Testis (tissue), 3 donors: ENCODE results near the gene BCCIP. TPM values are rescaled to one million over a fixed set of nuclear protein-coding genes. Genes with fewer than 3 reads are reported as not detected.

ENCODE experiments used
- DNase-seq: peaks from one replicate; pipeline ENCODE4 v3.0.0-alpha.2; 2019
- H3K27ac ChIP-seq, 2 donors: fragments of 200-600 bp; sonication (generic); one replicate each; pipeline ENCODE4 v1.5.1; 2019
- H3K27me3 ChIP-seq: fragments of 200-600 bp; sonication (generic); one replicate; pipeline ENCODE4 v1.5.1; 2019
- H3K36me3 ChIP-seq: fragments of 200-600 bp; sonication (generic); one replicate; pipeline ENCODE4 v1.5.1; 2017; ENCODE audit warnings: low read depth; ENCODE audit errors: missing control alignments
- H3K4me1 ChIP-seq: fragments of 200-600 bp; sonication (generic); one replicate; pipeline ENCODE4 v1.5.1; 2019
- H3K4me3 ChIP-seq, 2 donors: fragments of 200-600 bp; sonication (generic); one replicate each; pipeline ENCODE4 v1.5.1; 2017 to 2019
- H3K9me3 ChIP-seq: fragments of 200-600 bp; sonication (generic); one replicate; pipeline ENCODE4 v1.5.1; 2017
- POLR2A ChIP-seq: fragments of 450-650 bp; IDR thresholded peaks from one replicate; pipeline ENCODE4 v1.6.1; 2017; ENCODE audit warnings: antibody characterized with exemption, mild to moderate bottlenecking, moderate library complexity
- WGBS, 2 donors: methylation state at CpG; one replicate each; pipeline ENCODE4 v1.1.5; 2018; 5-methylcytosine and 5-hydroxymethylcytosine counted together
- intact Hi-C: fragments of 100-400 bp; cut with DNase I; formaldehyde crosslinking; loops from one replicate; pipeline ENCODE4 v1.15.1; 2023; ENCODE audit warnings: low total_unique reads
- polyA plus RNA-seq: library from polyadenylated mRNA; stranded (reverse); fragments of 350-450 nt; fragmentation: Illumina TruSeq; extraction: RNeasy Lipid Tissue Mini Kit (QIAGEN cat#74804); gene quantifications from one replicate; pipeline ENCODE4 v1.2.3, GENCODE V29; 2014; ENCODE audit warnings: low read depth, low replicate concordance; ENCODE audit not compliant: insufficient read depth
- total RNA-seq, 2 donors: library from RNA; depleted of rRNA; stranded (reverse); fragments of >200 nt; gene quantifications; one replicate each; pipeline ENCODE4 v1.2.3, GENCODE V29; 2016
- TF ChIP-seq, protein P1 (sequence below), 3 experiments: fragments of 450-650 bp in 2 of 3; fragments of 200-600 bp in 1 of 3; sonication (generic) in 1 of 3; IDR thresholded peaks; one replicate each; pipeline ENCODE4 v1.5.1; 2016 to 2019; ENCODE audit warnings: antibody characterized with exemption in 3 of 3, mild to moderate bottlenecking in 2 of 3, moderate library complexity in 1 of 3

BCCIP gene
- total and polyA plus RNA-seq, 3 donors from 2014 or later = 59.8 to 81.9 (median 63.9) TPM

DNA sequence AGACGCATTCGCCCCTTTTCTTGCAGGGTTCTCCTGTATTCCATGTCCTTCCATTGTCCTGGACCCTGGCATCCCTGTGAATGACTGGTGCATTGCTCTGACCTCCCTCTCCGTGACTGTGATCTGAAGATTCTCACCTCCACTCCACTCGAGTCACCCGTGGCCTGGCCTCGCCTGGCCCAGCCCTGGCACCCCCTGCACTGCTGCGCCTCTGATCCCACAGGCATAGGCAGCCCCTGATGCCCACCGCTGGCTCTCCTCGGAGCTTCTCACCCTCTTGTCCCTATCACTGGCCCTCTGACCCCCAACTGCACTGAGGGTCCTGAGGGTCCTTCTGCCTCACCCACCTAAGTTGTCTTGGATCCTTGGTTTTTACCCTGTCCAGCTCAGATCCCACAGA, 45.5 kb upstream of the BCCIP start:
- H3K27ac ChIP-seq = no peak overlapping the region
- DNase-seq = no peak
- intact Hi-C loops = no loop called here
- H3K36me3 ChIP-seq = no peaks in the 10 kb centered on the region
- no peak for TF ChIP-seq POLR2A
- TF ChIP-seq, protein P1, sequence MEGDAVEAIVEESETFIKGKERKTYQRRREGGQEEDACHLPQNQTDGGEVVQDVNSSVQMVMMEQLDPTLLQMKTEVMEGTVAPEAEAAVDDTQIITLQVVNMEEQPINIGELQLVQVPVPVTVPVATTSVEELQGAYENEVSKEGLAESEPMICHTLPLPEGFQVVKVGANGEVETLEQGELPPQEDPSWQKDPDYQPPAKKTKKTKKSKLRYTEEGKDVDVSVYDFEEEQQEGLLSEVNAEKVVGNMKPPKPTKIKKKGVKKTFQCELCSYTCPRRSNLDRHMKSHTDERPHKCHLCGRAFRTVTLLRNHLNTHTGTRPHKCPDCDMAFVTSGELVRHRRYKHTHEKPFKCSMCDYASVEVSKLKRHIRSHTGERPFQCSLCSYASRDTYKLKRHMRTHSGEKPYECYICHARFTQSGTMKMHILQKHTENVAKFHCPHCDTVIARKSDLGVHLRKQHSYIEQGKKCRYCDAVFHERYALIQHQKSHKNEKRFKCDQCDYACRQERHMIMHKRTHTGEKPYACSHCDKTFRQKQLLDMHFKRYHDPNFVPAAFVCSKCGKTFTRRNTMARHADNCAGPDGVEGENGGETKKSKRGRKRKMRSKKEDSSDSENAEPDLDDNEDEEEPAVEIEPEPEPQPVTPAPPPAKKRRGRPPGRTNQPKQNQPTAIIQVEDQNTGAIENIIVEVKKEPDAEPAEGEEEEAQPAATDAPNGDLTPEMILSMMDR (IDR thresholded peaks at IDR 0.05) = no peak
- no peaks in the 10 kb centered on the region for H3K27me3 ChIP-seq
- no peaks in the 10 kb centered on the region for H3K4me1 ChIP-seq
- 95% methylated on average over 9 of the region's 9 CpGs for WGBS, 2 donors
- no peak overlapping the region for H3K4me3 ChIP-seq
- H3K9me3 ChIP-seq = no peaks in the 10 kb centered on the region

DNA sequence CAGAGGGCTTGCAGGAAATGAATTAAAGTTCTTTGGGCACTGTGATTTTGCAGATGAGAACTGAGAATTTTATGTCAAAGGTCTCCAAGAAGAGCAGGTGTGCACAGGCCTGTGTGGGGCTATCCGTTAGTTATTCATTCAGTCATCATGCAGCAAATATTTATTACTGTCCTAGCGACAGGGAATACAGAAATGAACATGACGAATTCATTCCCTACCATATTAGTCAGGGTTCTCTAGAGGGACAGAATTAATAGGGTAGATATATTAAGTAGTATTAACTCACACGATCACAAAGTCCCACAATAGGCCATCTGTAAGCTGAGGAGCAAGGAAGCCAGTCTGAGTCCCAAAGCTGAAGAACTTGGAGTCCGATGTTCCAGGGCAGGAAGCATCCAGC, 44.8 kb upstream of the BCCIP start:
- intact Hi-C loops = no loop called here
- Histone ChIP-seq H3K4me1 (no peaks in the 10 kb centered on the region), H3K36me3 (no peaks in the 10 kb centered on the region), H3K27ac (no peak overlapping the region), H3K27me3 (no peaks in the 10 kb centered on the region), H3K9me3 (no peaks in the 10 kb centered on the region), H3K4me3 (no peak overlapping the region)
- TF ChIP-seq, protein P1 (IDR thresholded peaks at IDR 0.05) = no peak
- TF ChIP-seq POLR2A = no peak
- no peak for DNase-seq
- WGBS, 2 donors = 59 to 67% methylated on average over 5 of the region's 5 CpGs

DNA sequence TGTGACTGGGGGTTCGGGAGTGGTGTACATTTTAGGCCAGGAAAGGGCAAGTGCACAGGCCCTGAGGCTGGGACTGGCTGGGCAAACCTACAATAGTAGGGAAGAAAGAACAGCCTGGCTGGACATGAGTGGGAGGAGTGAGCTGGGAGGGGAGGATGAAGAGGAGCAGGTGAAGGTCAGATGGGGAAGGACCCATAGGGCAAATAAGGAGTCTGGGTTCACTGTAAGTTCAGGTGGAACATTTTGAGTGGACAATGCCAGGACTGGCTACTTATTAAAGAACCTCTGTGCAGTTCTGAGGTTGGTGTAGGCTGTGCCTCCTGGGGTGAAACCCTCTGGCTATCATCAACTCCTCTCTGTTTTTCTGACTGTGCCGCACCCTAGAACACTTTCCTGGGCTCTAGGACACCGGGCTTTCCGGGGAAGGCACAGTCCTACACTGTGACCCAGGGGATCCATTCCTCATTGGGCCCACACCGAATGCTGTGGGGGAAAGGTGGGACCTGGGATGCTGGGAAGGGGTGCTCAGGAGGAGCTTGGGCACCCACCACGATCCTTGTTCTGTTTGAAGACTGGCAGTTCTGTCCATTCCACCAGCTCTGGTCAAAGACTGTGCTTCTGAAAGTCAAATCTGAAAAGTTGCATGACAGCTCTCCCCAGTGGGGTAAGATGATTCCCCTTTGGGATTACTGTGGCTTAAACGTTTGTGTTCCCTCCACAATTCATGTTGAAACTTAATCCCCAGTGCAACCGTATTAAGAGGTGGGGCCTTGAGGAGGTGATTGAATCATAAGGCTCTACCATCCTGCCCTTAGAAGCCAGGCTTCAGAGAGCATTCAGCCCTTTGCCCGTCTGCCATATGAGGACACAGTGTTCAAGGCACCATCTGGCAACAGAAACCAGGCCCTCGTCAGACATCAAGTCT, 43.7 kb upstream of the BCCIP start:
- H3K4me1 ChIP-seq = no peaks in the 10 kb centered on the region
- 77 to 90% methylated on average over 10 of the region's 10 CpGs for WGBS, 2 donors
- H3K27ac ChIP-seq = no peak overlapping the region
- H3K27me3 ChIP-seq = no peaks in the 10 kb centered on the region
- TF ChIP-seq, protein P1 (IDR thresholded peaks at IDR 0.05) = no peak
- H3K36me3 ChIP-seq = no peaks in the 10 kb centered on the region
- intact Hi-C loops = no loop called here
- no peak for DNase-seq
- H3K9me3 ChIP-seq = no peaks in the 10 kb centered on the region
- no peak overlapping the region for H3K4me3 ChIP-seq

DNA sequence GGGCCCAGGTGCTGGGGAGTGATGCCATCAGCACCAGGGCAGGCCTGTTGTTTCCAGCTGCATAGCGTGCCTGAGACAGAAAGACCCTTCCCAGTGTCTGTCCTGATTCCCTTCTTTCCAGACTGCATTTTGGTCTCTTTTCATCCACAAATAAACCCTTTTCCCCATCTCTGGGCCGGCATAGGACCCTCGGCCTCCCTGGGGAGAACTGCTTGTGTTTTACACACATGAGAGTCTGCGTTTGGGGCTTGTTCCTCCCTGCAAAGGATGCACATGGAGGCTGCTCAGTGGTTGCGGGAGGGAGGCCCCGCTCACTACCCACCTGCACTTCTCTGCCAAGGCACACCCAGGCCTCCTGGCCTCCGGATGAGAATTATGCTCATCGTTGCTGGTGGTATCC, 42.0 kb upstream of the BCCIP start:
- H3K9me3 ChIP-seq = no peaks in the 10 kb centered on the region
- H3K27me3 ChIP-seq = no peaks in the 10 kb centered on the region
- H3K36me3 ChIP-seq = no peaks in the 10 kb centered on the region
- no peak overlapping the region for H3K4me3 ChIP-seq
- TF ChIP-seq, protein P1 (IDR thresholded peaks at IDR 0.05) = no peak
- TF ChIP-seq POLR2A = no peak
- 93 to 98% methylated on average over 6 to 8 of the region's 8 CpGs for WGBS, 2 donors
- intact Hi-C loops = no loop called here
- no peak for DNase-seq
- no peaks in the 10 kb centered on the region for H3K4me1 ChIP-seq
- no peak overlapping the region for H3K27ac ChIP-seq

DNA sequence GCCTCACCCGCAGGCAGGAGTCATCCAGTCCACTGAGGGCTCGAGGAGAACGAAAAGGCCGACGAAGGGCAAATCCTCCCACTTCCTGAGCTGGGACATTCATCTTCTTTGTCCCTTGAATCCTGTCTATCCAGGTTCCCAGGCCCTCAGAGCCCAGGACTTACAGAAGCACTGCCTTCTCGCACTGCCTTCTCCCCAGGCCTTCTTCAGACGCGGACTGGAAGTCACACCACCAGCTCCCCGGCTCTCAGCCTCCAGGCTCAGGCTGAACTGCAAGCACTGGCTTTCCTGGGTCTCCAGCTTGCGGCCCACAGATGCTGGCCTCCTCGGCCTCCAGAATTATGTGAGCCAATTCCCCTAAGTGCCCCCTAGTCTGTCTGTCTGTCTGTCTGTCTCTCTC, 41.3 kb upstream of the BCCIP start:
- intact Hi-C loops = no loop called here
- 82 to 88% methylated on average over 11 of the region's 11 CpGs for WGBS, 2 donors
- Histone ChIP-seq H3K9me3 (no peaks in the 10 kb centered on the region), H3K4me1 (no peaks in the 10 kb centered on the region), H3K27me3 (no peaks in the 10 kb centered on the region), H3K27ac (no peak overlapping the region), H3K36me3 (no peaks in the 10 kb centered on the region), H3K4me3 (no peak overlapping the region)
- no peak for DNase-seq
- TF ChIP-seq, protein P1 (IDR thresholded peaks at IDR 0.05) = no peak
- no peak for TF ChIP-seq POLR2A
